ENCODE results near the gene KCNMA1.

The KCNMA1 gene

DNA sequence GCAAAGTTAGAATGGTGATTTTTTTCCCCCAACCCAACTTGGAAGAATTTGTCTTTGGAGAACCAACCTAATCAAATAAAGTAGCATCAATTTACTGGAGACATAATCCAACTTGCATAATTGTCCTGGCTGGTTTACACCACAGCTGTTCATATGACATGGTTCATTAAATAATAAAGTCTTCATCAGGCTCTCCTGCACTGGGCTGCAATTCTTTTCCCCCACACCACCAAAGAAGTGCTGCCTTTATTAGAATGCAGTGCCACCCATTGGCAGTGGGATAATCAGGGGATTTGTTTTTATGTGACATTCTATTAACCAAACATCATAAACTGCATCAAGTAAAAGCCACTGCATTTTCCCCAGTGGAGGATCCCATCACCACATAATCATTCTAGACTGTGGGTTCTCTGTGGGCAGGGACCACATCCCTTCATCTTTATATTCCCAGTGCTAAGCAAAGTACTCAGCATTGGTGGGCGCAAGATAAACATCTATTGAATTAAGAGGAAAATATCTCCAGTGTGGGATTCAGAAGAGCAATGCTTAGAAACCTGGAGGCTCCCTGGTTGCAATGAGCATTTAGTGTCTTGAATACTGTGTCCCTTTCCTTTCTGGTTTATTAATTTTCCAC is 322.0 kb downstream of the KCNMA1 start:
- DNase-seq: no peak

DNA sequence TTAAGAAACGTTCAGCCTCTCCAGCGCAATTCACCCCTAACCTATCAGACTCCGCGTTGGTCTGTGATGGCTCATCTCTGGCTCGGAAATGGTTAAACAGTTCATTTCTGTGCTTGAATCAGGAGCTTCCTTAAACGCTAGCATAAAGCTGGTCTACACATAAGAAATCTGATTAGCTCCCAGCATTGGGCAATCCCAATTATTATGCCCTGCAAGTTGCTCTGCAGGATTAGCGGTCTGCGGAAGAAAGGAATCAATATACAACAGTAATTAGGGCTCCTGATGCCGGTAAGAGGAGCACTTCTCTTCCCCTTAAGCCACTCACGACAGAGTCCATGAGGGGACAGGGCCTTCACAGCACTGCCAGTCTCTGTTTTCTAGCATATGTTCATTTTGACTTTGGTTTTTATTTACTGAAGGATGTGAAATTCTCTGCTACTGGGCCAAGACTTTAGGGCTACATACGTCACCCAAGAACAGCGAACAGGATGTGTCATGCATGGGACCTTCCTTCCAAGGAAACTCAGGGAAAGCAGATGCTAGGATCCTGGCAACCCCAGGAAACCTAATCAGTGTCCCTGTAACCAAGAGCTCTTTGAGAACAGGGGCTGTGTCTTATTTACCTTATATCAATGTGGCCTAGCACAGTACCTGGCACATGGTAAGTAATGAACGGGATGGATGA is 324.4 kb downstream of the KCNMA1 start:
- DNase-seq: peak; percentile 65

DNA sequence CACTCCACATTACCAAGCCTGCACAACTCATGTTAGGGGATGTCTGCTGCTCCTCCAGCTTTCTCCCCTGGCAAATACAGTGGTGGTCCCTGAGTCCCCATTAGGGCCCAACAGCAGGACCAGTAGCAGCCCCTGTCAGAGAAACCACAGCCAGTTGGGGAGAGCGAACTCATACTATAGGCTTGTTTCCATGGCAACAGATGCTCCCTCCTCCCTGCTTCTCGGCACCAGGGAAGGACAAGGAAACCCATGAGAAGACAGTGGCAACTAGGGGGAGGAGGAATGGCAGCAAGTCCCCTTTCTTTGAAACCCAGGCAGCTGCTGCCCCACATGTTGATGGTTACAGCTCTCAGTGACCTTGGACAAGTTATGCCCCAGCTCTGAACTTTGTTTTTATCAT is 326.4 kb downstream of the KCNMA1 start:
- peak; percentile 48 for DNase-seq

DNA sequence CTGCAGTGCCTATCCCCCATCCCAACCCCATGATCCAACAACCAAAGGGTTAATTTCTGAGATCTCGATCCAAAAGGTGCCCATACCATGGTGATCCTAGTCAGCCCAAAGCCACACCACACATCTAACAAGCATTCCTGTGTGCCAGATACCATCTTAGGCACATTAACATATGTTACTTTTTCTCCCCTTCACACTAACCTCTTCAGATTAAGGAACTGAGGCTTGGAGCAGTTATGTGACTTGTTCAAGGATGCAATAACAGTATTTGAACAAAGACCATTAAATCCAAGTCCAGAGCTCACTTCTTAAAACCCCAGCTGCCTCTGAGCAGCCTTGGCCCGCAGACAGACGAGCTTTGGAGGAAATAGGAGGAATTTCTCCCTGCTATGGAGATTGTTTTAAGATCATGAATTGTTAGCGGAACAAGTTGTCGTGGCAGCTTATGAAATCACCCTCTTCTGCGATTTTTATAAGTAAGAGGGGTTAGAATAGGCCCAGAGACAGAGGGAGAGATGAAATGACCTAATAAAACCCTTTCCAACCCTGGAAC is 327.2 kb downstream of the KCNMA1 start:
- no peak for DNase-seq

DNA sequence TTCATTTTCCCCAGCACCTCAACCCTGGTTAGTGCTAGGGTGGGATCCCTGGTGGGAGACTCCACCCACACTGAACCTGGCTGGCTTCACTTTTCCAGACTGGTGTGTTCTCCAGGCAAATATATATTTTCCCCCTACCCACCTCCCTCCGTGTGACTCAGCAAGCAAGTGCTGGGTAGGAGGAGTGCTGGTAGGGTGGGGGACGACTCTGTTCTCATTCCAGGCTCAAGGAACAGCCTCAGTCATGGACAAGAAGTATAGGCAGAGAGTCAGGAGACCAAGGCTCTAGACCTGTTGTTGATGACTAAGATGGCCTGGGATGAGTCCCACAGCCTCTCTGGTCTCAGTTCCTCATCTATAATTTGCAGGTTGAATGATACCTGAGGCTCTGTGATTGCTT is 328.1 kb downstream of the KCNMA1 start:
- no peak for DNase-seq

DNA sequence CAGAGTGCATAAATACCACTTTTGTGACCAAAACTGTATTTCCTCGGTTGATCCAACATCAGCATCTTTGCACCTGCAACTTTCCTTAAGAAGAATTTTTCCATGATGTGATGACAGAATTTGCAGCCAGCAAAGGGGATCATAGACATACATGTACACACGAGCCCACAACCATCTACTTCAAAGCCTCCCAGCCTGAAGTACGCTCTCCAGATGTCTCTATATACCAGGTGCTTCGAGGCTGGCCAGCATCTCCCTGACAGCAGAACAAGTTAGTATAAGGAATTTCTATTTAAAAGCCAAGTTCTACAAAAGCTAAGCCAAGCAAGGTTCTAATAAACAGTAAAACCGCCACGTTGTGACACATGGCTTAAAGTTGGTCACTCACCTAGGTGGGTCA is 328.5 kb downstream of the KCNMA1 start:
- DNase-seq: no peak

DNA sequence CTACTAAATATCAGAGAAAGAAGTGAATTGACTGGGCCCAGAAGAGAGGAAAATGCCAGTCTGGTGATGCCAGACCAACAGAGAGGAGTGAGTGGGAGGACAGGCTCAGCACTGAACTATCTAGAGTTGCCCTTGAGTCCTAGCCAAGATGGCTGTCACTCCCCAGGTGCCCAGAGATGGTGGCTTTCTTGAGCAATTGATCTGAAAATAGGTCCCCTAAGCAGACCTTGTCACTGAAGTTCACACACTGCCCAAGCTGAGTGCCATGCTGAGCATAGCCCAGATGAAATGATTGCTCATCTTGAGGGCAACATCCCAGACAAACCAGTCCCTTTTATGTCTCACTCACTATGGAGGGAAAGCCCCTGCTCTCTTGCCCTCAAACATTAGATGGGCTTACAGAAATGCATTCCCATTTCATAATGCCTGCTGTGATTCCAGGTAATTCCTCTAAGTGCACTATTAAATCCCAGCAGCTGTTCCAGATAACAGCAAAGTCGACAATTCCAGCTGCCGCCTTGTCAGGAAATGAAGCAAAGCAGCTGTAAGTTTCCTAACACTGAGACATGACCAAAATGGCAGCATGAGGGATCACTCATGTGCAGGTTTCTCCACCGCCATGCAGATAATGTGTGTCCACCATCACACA is 329.4 kb downstream of the KCNMA1 start:
- no peak for DNase-seq

DNA sequence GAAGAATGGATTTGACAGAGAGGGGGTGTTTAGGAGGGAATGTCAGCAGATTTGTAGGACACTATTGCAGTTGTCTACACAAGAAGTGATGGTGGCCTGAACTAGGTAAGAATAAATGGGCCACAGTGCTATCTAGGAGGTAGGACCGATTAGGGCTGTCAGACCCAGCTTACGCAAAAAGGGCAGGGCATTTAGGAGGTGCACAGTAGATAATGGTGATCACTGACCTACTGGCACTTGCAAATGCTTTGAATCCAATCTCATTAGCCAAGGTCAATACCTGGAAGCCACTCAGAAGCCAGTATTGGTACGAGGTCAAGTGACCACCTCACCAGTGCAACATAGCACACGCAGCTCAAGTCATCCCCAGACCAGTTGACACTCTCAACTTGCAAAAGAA is 330.9 kb downstream of the KCNMA1 start:
- no peak for DNase-seq

DNA sequence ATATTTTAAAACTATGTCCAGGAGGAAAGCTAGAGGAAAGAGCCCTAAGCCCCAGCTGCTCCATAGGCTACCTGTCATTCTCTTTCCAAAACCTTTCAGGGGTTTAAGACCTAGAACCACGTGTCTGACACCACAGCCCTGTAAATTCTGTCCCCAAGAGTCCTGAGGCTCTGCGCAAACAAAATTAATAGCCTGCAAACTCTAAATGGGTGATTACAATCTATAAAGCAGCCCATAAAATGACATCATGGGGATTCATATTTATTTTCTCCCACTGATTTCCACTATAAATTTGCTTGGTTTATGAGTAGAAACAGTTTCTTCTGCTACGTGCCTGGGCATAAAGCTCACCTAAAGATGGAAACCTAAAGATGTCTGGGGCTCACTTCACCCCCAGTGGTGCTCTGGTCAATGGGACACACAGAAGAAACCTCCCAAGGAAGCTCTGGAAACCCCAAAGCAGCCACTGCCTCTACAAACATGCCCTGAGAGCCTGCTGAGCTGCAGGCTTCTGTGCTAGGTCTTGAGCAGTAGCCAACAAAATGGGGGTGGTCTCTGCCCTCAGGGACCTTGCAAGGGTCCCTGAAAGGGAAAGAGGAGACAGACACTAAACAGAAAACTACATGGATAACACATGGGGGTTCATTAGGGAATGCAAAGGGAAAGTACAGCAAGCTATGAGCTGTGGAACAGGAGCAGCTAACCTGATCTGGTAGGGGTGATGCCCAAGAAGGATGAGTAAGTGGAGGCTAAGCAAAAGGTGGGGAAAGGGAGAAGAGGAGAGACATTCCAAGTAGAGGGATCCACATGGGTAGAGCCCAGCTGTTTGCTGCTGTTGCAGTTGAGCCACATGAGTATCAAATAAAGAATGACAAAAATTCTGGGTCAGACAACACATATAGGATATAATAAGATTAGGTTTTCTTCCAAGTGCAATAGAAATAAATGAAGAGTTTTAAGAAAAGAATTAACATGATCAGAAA is 331.7 kb downstream of the KCNMA1 start:
- peak; percentile 70 for DNase-seq

DNA sequence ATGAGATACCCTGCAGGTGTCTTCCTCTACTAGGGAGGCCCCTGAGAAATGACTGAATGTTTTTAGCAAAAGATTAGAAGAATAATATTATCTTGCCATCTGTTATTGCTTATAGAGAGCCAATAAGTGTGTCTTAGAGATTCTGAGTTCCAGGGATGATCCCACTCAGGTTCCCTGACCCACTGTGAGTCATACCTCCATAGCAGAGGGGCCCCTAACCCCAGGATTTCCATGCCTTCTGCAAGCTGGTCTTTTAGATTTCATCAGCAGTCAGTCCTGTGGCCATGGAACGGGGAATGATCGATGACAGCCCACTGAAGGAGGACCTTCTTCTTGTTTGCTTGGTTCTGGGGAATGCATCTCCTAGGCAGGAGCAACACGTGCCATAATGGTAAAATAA is 333.4 kb downstream of the KCNMA1 start:
- DNase-seq: peak; percentile 53

DNA sequence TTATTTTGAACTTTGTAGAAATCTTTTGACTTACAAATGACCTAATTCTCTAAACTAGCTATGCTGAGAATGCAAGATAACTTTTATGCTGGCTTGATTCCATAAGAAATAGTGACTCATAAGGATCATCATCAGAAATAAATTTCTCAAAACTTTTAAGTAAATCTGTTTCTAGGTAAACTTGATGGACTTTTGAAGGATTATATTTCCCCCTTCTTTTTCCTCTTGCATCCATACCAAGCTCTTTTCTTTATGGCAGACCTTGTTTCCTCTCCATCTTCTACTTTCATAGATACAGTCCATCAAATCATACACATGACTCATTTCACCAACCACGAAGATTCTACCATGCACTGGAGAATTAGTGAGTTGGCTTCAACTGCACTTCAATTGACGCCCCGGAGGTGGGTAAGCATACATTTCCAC is 336.3 kb downstream of the KCNMA1 start:
- peak; percentile 81 for DNase-seq

DNA sequence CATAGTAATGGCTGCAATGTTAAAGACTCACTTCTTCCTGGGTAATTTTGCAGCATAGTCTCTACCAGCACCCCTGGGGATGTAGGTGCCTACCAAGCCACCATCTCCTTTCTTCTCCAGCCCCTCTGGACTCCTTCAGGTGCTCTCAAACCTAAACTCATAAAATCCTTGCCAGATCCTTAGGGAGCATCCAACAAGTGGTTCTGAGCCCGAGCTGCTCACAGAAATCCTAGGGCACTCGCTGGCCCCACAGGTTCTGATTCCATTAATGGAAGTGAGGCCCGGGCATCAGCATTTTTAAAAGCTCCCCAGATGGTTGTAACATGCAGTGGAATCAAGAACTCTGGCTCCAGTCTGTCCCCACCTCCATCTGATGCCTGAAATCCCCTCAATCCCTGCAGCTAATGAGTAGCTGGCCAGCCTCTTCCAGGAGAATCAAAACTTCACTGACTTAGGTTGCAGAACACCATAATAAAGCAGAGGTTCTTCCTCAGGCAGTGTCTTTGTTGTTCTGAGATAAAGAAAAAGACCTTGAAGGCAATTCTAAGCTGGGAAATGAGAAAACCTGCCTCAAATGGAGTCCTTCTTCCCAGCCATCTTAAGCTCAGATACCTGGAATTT is 336.8 kb downstream of the KCNMA1 start:
- no peak for DNase-seq

DNA sequence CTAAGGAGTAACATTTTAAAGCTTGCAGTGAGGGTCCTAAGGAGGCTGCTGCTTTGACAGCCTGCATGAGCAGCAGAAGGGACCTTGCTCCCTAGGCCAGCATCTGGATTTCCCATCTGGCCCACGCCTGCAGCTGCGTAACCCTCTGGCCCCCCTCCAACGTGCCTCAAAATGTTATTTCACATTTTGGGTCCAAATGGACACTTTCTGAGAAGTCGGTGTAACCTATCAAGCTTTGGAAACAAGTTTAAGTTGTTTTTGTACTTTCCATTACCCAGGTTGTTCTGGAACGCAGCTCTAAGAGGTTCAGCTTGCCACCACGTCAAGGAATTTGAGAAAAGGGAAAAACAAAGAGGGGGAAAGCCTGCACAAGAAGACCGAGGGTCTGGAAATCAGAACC is 338.3 kb downstream of the KCNMA1 start:
- DNase-seq: no peak

DNA sequence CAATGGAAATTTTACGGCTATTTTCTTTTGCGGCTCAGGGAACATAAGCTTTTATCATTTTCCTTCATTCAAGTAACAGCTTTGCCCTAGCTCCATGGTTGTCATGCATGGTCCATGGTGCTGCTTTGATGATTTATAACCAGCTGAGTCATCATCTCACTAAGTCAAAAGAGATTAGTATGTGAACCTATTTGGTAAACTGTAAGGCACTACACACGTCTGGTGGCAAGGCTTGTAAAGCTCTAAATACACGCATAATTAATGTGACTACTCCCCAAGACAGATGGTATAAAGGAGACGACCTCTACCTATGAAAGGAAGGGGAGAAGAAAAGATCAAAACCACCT is 340.2 kb downstream of the KCNMA1 start:
- peak; percentile 87 for DNase-seq

DNA sequence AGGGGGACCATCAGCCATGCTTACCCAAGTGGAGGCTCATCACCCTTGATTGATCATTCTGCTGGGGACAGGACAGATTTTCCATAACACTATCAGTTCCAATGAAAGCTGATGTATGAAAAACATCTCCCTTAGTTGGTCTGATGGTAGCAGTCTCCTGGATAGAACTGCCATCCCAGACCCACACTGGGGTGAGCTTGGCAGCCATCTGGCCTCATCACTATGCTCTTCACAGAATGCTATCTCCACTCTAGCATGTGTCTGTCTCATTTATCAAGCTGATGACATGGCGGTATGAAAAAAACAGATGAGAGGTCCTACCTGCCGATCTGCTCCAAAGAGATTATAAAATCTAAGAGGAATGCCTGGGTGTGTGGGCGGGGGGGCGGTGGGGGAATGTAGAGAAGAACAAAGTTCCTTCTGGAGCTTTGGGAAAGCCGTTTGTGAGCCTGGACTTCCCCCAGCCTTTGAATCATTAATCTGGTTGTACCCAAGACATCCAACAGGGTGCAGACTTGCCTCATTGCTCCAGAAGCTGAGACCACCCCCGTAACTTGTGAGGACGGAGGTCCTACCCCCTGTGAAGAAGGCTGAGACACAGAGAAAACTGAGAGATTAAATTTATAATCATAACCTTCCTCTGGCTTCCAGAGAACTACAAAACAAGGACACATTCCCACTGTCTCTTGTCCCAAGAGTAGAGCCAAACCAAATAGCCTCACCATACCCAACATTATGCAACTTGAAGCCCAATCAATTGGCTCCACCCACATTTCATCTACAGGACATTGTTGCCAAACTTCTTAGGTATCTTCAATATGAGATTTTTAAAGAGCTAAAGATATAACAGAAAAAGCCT is 340.8 kb downstream of the KCNMA1 start:
- peak; percentile 47 for DNase-seq

DNA sequence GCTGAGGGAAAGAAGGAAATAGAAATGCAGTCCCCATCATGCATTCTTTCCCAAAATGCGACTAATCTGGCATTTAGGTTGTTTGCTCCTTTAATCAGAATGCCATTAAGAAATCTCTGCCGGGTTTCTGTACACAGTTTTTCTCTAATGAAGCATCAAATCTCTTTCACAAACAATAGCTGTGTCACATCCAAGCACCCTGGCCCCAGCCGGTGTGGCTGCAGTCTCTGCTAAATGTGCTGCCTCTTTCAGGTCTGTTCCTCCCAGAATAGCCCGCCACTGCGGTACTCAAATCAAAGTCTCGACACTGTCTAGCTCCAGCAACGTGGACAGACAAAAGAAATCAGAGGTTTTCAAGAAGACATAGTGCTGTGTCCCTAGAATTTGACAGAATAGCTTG is 343.8 kb downstream of the KCNMA1 start:
- DNase-seq: no peak

DNA sequence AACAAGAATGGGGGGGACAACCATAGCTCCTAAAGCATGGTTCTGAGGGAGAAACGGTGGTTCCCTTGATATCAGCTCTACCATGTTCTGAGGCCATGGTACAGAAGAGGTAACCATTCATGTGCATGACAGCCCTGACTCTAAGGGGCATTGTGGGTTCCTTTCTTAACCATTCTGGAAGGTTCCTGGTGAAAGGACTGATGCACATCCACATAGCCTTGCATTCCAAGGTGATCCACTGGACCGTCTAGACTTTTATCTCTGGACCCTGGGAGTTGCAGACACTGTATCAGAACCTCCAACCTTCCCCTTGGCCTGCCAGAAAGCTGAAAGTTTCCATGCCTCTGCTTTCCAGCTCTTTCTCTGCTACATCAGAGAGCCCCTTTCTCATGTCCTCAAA is 344.3 kb downstream of the KCNMA1 start:
- DNase-seq: no peak

DNA sequence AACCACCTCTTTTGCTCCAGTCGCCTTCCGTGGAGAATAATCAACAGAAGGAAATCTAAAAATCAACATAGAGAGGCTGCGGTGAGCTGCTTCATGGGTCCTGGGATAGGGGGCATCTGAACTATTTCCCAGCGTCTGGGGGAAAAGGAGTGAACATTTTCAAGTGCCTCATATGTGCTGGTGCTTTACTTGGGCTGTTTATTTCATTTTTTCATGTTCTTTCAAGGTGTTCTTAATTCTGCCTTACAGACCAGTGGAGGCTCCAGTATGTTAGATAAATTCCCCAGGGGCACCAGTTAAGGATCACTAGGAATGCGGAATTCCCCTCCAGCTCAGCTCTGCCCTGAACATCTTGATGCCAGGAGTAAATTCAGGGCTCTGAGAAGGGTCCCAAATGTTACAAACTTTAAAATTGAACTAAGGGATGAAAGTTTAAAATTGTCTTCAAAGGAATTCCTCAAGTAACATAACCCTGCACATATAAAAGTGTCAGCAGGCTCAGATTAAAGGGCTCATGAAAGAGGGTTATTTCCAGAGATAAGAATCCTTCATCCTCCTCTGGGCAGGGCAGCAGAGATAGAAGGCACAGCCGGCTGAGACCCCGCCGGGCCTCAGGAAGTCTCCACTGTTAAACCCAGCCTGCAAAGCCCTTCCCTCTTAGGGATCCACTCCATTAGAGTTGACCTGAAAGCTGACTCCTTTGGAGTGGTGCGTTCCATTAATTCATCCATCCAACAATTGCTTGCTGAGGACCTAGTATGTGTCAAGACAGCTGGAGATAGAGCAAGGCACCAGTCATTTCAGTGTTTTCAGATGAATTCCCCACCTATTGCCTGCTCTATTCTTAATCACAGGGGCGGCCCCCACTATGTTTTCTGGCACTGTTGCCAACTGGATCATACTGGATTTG is 345.8 kb downstream of the KCNMA1 start:
- peak; percentile 72 for DNase-seq

DNA sequence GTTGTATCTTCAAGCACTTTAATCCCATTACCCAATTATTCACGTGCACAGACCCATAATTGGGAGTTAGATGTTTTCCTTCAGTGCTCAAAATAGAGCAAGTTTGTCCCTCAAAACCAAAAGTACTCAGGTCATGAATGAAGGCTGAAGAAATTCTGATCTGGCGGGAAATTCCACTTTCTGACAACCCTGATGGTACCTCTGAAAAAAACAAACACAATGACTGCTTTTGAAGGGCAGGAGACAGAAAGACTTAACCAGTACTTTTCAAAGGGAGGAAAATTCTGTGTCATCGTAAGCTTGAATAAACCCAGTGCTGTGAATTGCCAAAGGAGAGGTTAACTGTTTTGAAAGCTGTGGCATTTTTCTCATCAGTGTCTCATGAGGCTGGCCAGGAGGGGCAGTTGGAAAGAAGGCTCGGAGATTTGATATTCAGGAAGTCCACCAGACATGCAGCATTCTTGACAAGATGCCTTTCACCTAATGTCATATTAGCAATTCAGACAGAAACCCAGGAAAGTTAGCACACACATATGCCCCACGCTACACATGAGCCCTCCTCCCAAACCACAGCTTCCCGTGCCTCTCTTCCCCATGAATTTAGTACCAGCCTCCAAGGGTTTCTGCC is 347.0 kb downstream of the KCNMA1 start:
- peak; percentile 99 for DNase-seq

DNA sequence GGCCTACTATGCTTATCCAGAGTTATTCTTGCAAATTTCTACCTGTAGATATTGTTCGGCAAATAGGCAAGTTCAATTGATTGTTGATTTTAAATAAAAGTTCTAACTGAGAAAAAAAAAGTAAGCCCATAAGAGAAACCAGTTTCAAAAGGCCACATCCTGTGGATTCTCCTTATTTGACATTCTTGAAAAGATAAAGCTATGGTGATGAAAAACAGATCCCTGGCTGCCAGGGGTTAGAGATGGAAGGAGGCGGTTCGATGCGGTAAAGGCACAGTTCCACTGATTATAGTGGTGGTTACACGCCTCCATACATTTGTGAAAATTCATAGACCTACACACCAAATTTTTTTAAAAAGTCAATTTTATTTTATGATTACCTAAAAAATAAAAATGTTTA is 347.8 kb downstream of the KCNMA1 start:
- peak; percentile 49 for DNase-seq
